CD4-positive, alpha-beta T cell (primary cell): ENCODE measurements around the gene GLRX2. TPM values are rescaled to one million over a fixed set of nuclear protein-coding genes. Genes with fewer than 3 reads are reported as not detected.

Source experiments
- ATAC-seq: fragments of 200-7000 bp; cut with Tn5 transposase; one replicate; pipeline ENCODE4 v1.10.0; 2022; ENCODE audit warnings: mild to moderate bottlenecking; ENCODE audit not compliant: poor library complexity
- CTCF ChIA-PET: fragments of 350-600 bp; sonication (Branson Sonifier 250); formaldehyde crosslinking; loops from one replicate; lab custom pipeline; 2021; ENCODE audit warnings: antibody characterized with exemption, inconsistent platforms; lab: Charles Lee
- POLR2A ChIA-PET: fragments of 350-600 bp; sonication (Branson Sonifier 250); formaldehyde crosslinking; loops from one replicate; lab custom pipeline; 2021; ENCODE audit warnings: antibody characterized with exemption, inconsistent platforms; lab: Charles Lee
- DNase-seq, 14 experiments: peaks; one replicate each; pipeline ENCODE4 v3.0.0-alpha.2; 2013 to 2020; ENCODE audit warnings: mixed read lengths in 2 of 14
- H3K27ac ChIP-seq, 2 donors: one replicate each; pipeline versions ENCODE4 v1.5.1 to v1.7.0; 2013; ENCODE audit warnings: low read length in 2 of 2, low read depth in 1 of 2, mild to moderate bottlenecking in 1 of 2
- H3K27me3 ChIP-seq, 2 experiments: 1 replicate in 1 of 2; 2 replicates in 1 of 2; pipeline versions ENCODE4 v1.6.1 to v1.7.0; 2013; ENCODE audit warnings: low read length in 2 of 2, control low read depth in 1 of 2, mild to moderate bottlenecking in 1 of 2, moderate library complexity in 1 of 2; ENCODE audit not compliant: insufficient read depth in 2 of 2, control insufficient read depth in 1 of 2
- H3K36me3 ChIP-seq: one replicate; pipeline ENCODE4 v1.6.1; 2013; ENCODE audit warnings: low read length, control low read depth; ENCODE audit not compliant: insufficient read depth
- H3K4me1 ChIP-seq: one replicate; pipeline ENCODE4 v1.6.1; 2013; ENCODE audit warnings: low read length, control low read depth; ENCODE audit not compliant: insufficient read depth
- H3K4me3 ChIP-seq: one replicate; pipeline ENCODE4 v1.5.1; 2013; ENCODE audit warnings: mild to moderate bottlenecking, low read length, moderate library complexity
- H3K9me3 ChIP-seq, 2 experiments: 1 replicate in 1 of 2; 2 replicates in 1 of 2; pipeline versions ENCODE4 v1.6.1 to v1.7.0; 2013; ENCODE audit warnings: low read length in 2 of 2, mild to moderate bottlenecking in 2 of 2, control low read depth in 1 of 2, moderate library complexity in 1 of 2; ENCODE audit not compliant: control insufficient read depth in 1 of 2, insufficient read depth in 1 of 2
- H3K27ac Mint-ChIP-seq: one replicate; pipeline ENCODE4 v1.8.0; 2020; ENCODE audit warnings: mixed read lengths
- H3K27me3 Mint-ChIP-seq: one replicate; pipeline ENCODE4 v1.8.0; 2021; ENCODE audit warnings: mixed read lengths
- H3K36me3 Mint-ChIP-seq: one replicate; pipeline ENCODE4 v1.8.0; 2021; ENCODE audit warnings: low read depth, mixed read lengths
- H3K4me1 Mint-ChIP-seq: one replicate; pipeline ENCODE4 v1.8.0; 2021; ENCODE audit warnings: low read depth, mixed read lengths
- H3K4me3 Mint-ChIP-seq: one replicate; pipeline ENCODE4 v1.8.0; 2020; ENCODE audit warnings: mild to moderate bottlenecking, mixed read lengths
- H3K9me3 Mint-ChIP-seq: one replicate; pipeline ENCODE4 v1.8.0; 2020; ENCODE audit warnings: mixed read lengths
- intact Hi-C, 2 experiments: fragments of 100-400 bp; cut with DNase I in 1 of 2; cut with micrococcal nuclease in 1 of 2; formaldehyde crosslinking; loops; one replicate each; pipeline versions ENCODE4 v1.15.1 to v1.9.0; 2023 to 2025; cut with DNase I, micrococcal nuclease
- total RNA-seq, 174 experiments: library from RNA in 2 of 174; stranded (reverse) in 2 of 174; gene quantifications; one replicate each; pipeline ENCODE4 v1.2.3 and lab custom pipeline; 2021 to 2026
- TF ChIP-seq, protein P1 (sequence below): fragments of 200-600 bp; IDR thresholded peaks from one replicate; pipeline ENCODE4 v1.8.0; 2022; ENCODE audit warnings: antibody characterized with exemption, mild to moderate bottlenecking

Gene GLRX2
- total RNA-seq, 2 experiments from 2014 or later: 4.3 to 5.5 TPM

DNA sequence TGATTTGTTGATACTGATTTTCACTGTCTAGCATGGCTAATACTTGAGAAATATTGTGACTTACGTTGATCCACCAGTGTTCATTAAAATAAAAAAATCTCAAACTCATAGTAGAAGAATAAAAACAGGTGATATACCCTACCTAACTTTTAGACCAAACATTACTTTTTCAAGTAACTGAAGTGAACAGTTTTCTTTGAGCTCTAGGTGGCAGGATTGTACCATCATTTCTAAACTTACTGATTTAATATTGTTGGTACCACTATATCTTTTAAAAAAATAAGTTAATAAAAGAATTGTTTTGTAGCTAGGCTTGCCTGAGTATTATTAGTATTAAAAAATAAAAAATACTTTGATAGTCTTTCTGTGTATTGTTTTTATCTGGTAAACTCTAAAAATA is 38.1 kb upstream of the GLRX2 start:
- TF ChIP-seq, protein P1, sequence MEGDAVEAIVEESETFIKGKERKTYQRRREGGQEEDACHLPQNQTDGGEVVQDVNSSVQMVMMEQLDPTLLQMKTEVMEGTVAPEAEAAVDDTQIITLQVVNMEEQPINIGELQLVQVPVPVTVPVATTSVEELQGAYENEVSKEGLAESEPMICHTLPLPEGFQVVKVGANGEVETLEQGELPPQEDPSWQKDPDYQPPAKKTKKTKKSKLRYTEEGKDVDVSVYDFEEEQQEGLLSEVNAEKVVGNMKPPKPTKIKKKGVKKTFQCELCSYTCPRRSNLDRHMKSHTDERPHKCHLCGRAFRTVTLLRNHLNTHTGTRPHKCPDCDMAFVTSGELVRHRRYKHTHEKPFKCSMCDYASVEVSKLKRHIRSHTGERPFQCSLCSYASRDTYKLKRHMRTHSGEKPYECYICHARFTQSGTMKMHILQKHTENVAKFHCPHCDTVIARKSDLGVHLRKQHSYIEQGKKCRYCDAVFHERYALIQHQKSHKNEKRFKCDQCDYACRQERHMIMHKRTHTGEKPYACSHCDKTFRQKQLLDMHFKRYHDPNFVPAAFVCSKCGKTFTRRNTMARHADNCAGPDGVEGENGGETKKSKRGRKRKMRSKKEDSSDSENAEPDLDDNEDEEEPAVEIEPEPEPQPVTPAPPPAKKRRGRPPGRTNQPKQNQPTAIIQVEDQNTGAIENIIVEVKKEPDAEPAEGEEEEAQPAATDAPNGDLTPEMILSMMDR: peak; percentile 36
- Histone ChIP-seq H3K27ac (no peak overlapping the region), H3K4me1 (no peaks in the 10 kb centered on the region), H3K27me3 (no peaks in the 10 kb centered on the region), H3K9me3 (no peaks in the 10 kb centered on the region), H3K36me3 (peaks cover 67% of the 10 kb centered on the region), H3K4me3 (no peak overlapping the region)
- POLR2A ChIA-PET: interaction anchor here (0.6 kb wide), 1 partner anchor 23 kb away, joined by 3 read pairs; no protein-coding TSS in a partner anchor
- peak overlapping the region; percentile 6 for H3K27ac Mint-ChIP-seq
- CTCF ChIA-PET: interaction anchor here (1.2 kb wide), 1 partner anchor 331 kb away, joined by 3 read pairs; no protein-coding TSS in a partner anchor
- intact Hi-C loops: loop anchor here in 1 of 2 experiments (10.0 kb wide), 1 partner anchor 1152 kb away; no protein-coding TSS in a partner anchor
- H3K9me3 Mint-ChIP-seq: no peaks in the 10 kb centered on the region
- H3K4me1 Mint-ChIP-seq: peaks cover 38% of the 10 kb centered on the region
- peaks cover 90% of the 10 kb centered on the region for H3K36me3 Mint-ChIP-seq
- no peaks in the 10 kb centered on the region for H3K27me3 Mint-ChIP-seq
- ATAC-seq: no peak
- peak in 3 of 14 experiments; percentile 23 to 31 (median 30) for DNase-seq
- no peak overlapping the region for H3K4me3 Mint-ChIP-seq

- TF ChIP-seq, protein P1: no peak
- peaks cover 65% of the 10 kb centered on the region for H3K36me3 ChIP-seq
- DNase-seq (no peak), ATAC-seq (no peak)
- no peaks in the 10 kb centered on the region for H3K27me3 ChIP-seq
- CTCF ChIA-PET: interaction anchor here (0.9 to 1.2 kb wide), 2 partner anchors 21 to 330 kb away, joined by 3 read pairs; no protein-coding TSS in a partner anchor
- peaks cover 43% of the 10 kb centered on the region for H3K4me1 Mint-ChIP-seq
- no peaks in the 10 kb centered on the region for H3K9me3 Mint-ChIP-seq
- no peaks in the 10 kb centered on the region for H3K27me3 Mint-ChIP-seq
- H3K9me3 ChIP-seq: no peaks in the 10 kb centered on the region
- H3K27ac ChIP-seq: no peak overlapping the region
- H3K4me1 ChIP-seq: no peaks in the 10 kb centered on the region
- no peak overlapping the region for H3K4me3 Mint-ChIP-seq
- no peak overlapping the region for H3K4me3 ChIP-seq
- H3K27ac Mint-ChIP-seq: no peak overlapping the region
- POLR2A ChIA-PET: no interaction called here
- intact Hi-C loops: loop anchor here in 1 of 2 experiments (10.0 kb wide), 1 partner anchor 1152 kb away; no protein-coding TSS in a partner anchor
- H3K36me3 Mint-ChIP-seq: peaks cover 90% of the 10 kb centered on the region
Measured at GRCh38 chr1:193142409-193142808, 37.2 kb upstream of the GLRX2 start.

GRCh38 chr1:193141804-193142203 is 36.6 kb upstream of the GLRX2 start:
- TF ChIP-seq, protein P1: no peak
- H3K27ac Mint-ChIP-seq: peak overlapping the region; percentile 16
- H3K27me3 ChIP-seq: no peaks in the 10 kb centered on the region
- peaks cover 90% of the 10 kb centered on the region for H3K36me3 Mint-ChIP-seq
- H3K9me3 Mint-ChIP-seq: no peaks in the 10 kb centered on the region
- no peaks in the 10 kb centered on the region for H3K9me3 ChIP-seq
- POLR2A ChIA-PET: no interaction called here
- no peak overlapping the region for H3K4me3 ChIP-seq
- H3K27ac ChIP-seq: no peak overlapping the region
- H3K4me3 Mint-ChIP-seq: no peak overlapping the region
- H3K4me1 ChIP-seq: no peaks in the 10 kb centered on the region
- peaks cover 62% of the 10 kb centered on the region for H3K36me3 ChIP-seq
- DNase-seq (peak in 3 of 14 experiments; percentile 26 to 41 (median 27)), ATAC-seq (peak; percentile 68)
- H3K4me1 Mint-ChIP-seq: peaks cover 46% of the 10 kb centered on the region
- no peaks in the 10 kb centered on the region for H3K27me3 Mint-ChIP-seq
- CTCF ChIA-PET: interaction anchor here (0.9 kb wide), 1 partner anchor 20 kb away, joined by 3 read pairs; no protein-coding TSS in a partner anchor
- intact Hi-C loops: loop anchor here in 1 of 2 experiments (10.0 kb wide), 1 partner anchor 1153 kb away; no protein-coding TSS in a partner anchor
